HepG2 (cell line): ENCODE measurements around the gene C14orf132.

Experiments
- ATAD3A ChIP-seq: sonication (generic); formaldehyde crosslinking; IDR thresholded peaks from 2 replicates; pipeline ENCODE4 v1.4.0; 2020; ENCODE audit warnings: missing genetic modification reagents
- CHD2 ChIP-seq: IDR thresholded peaks from 2 replicates; pipeline ENCODE4 v1.6.1; 2011; ENCODE audit warnings: low read depth, low read length, improper control_type of control experiment
- EZH2 ChIP-seq: conservative IDR thresholded peaks from 2 replicates; pipeline ENCODE4 v1.6.1; 2012; ENCODE audit warnings: mild to moderate bottlenecking, low read depth, low read length, moderate library complexity
- KAT7 ChIP-seq: IDR thresholded peaks from 2 replicates; pipeline ENCODE4 v1.6.1; 2018; ENCODE audit warnings: borderline replicate concordance, missing compliant biosample characterization
- MYC ChIP-seq: sonication (generic); formaldehyde crosslinking; IDR thresholded peaks from 2 replicates; pipeline ENCODE4 v1.9.0; 2021; ENCODE audit warnings: missing genetic modification reagents, borderline replicate concordance
- SMC3 ChIP-seq: IDR thresholded peaks from 2 replicates; pipeline ENCODE4 v1.6.1; 2011; ENCODE audit warnings: low read length, improper control_type of control experiment
- SRSF1 ChIP-seq: fragments of 200-400 bp; formaldehyde crosslinking; optimal IDR thresholded peaks from 2 replicates; pipeline ENCODE3; 2017; ENCODE audit warnings: mild to moderate bottlenecking, low read depth, low read length, moderate library complexity
- ZNF616 ChIP-seq: sonication (generic); formaldehyde crosslinking; IDR thresholded peaks from 2 replicates; pipeline ENCODE4 v1.5.0; 2020; ENCODE audit warnings: low read depth, mild to moderate bottlenecking, missing genetic modification reagents
- ZNF746 ChIP-seq: sonication (generic); formaldehyde crosslinking; IDR thresholded peaks from 2 replicates; pipeline ENCODE4 v1.8.0; 2022; ENCODE audit warnings: mild to moderate bottlenecking, missing genetic modification reagents
- TF ChIP-seq, protein P1 (sequence below): sonication (generic); formaldehyde crosslinking; IDR thresholded peaks from 2 replicates; pipeline ENCODE4 v1.8.0; 2022; ENCODE audit warnings: mild to moderate bottlenecking, missing genetic modification reagents
- TF ChIP-seq, protein P2 (sequence below): sonication (generic); formaldehyde crosslinking; IDR thresholded peaks from 2 replicates; pipeline ENCODE4 v1.5.0; 2020; ENCODE audit warnings: mild to moderate bottlenecking, missing genetic modification reagents
- TF ChIP-seq, protein P3 (sequence below): sonication (generic); formaldehyde crosslinking; IDR thresholded peaks from 2 replicates; pipeline ENCODE4 v1.4.0; 2020; ENCODE audit warnings: mild to moderate bottlenecking, missing genetic modification reagents
- TF ChIP-seq, protein P4 (sequence below): sonication (generic); formaldehyde crosslinking; IDR thresholded peaks from 2 replicates; pipeline ENCODE4 v1.5.0; 2020; ENCODE audit warnings: mild to moderate bottlenecking, missing genetic modification reagents, moderate library complexity
- TF ChIP-seq, protein P5 (sequence below): sonication (generic); formaldehyde crosslinking; IDR thresholded peaks from 2 replicates; pipeline ENCODE4 v1.4.0; 2020; ENCODE audit warnings: mild to moderate bottlenecking, missing genetic modification reagents, borderline replicate concordance

DNA sequence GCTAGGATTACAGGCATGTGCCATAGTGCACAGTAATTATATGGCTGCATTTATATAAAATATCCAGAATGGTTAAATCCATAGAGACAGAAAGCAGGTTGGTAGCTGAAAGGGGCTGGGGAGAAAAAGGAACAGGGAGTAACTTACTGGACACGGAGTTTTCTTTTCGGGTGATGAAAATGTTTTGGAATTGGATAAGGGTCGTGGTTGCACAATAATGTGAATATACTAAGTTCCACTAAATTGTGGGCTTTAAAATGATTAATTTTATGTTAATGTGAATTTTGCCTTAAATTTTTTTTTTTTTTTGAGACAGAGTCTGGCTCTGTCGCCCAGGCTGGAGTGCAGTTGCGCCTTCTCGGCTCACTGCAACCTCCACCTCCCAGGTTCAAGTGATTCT, 95.3 kb downstream of the C14orf132 start:
- TF ChIP-seq, protein P1, sequence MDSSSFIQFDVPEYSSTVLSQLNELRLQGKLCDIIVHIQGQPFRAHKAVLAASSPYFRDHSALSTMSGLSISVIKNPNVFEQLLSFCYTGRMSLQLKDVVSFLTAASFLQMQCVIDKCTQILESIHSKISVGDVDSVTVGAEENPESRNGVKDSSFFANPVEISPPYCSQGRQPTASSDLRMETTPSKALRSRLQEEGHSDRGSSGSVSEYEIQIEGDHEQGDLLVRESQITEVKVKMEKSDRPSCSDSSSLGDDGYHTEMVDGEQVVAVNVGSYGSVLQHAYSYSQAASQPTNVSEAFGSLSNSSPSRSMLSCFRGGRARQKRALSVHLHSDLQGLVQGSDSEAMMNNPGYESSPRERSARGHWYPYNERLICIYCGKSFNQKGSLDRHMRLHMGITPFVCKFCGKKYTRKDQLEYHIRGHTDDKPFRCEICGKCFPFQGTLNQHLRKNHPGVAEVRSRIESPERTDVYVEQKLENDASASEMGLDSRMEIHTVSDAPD (CRISPR knock-in tag) = no peak
- no peak for TF ChIP-seq ATAD3A
- TF ChIP-seq SMC3 = no peak
- TF ChIP-seq EZH2 = no peak
- TF ChIP-seq, protein P2, sequence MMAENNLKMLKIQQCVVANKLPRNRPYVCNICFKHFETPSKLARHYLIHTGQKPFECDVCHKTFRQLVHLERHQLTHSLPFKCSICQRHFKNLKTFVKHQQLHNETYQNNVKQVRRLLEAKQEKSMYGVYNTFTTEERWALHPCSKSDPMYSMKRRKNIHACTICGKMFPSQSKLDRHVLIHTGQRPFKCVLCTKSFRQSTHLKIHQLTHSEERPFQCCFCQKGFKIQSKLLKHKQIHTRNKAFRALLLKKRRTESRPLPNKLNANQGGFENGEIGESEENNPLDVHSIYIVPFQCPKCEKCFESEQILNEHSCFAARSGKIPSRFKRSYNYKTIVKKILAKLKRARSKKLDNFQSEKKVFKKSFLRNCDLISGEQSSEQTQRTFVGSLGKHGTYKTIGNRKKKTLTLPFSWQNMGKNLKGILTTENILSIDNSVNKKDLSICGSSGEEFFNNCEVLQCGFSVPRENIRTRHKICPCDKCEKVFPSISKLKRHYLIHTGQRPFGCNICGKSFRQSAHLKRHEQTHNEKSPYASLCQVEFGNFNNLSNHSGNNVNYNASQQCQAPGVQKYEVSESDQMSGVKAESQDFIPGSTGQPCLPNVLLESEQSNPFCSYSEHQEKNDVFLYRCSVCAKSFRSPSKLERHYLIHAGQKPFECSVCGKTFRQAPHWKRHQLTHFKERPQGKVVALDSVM = no peak
- no peak for TF ChIP-seq ZNF746 (CRISPR knock-in tag)
- no peak for TF ChIP-seq ZNF616
- no peak for TF ChIP-seq SRSF1
- TF ChIP-seq CHD2 = no peak
- TF ChIP-seq, protein P3, sequence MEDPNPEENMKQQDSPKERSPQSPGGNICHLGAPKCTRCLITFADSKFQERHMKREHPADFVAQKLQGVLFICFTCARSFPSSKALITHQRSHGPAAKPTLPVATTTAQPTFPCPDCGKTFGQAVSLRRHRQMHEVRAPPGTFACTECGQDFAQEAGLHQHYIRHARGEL (CRISPR knock-in tag) = no peak
- TF ChIP-seq, protein P4, sequence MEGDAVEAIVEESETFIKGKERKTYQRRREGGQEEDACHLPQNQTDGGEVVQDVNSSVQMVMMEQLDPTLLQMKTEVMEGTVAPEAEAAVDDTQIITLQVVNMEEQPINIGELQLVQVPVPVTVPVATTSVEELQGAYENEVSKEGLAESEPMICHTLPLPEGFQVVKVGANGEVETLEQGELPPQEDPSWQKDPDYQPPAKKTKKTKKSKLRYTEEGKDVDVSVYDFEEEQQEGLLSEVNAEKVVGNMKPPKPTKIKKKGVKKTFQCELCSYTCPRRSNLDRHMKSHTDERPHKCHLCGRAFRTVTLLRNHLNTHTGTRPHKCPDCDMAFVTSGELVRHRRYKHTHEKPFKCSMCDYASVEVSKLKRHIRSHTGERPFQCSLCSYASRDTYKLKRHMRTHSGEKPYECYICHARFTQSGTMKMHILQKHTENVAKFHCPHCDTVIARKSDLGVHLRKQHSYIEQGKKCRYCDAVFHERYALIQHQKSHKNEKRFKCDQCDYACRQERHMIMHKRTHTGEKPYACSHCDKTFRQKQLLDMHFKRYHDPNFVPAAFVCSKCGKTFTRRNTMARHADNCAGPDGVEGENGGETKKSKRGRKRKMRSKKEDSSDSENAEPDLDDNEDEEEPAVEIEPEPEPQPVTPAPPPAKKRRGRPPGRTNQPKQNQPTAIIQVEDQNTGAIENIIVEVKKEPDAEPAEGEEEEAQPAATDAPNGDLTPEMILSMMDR = no peak
- TF ChIP-seq, protein P5, sequence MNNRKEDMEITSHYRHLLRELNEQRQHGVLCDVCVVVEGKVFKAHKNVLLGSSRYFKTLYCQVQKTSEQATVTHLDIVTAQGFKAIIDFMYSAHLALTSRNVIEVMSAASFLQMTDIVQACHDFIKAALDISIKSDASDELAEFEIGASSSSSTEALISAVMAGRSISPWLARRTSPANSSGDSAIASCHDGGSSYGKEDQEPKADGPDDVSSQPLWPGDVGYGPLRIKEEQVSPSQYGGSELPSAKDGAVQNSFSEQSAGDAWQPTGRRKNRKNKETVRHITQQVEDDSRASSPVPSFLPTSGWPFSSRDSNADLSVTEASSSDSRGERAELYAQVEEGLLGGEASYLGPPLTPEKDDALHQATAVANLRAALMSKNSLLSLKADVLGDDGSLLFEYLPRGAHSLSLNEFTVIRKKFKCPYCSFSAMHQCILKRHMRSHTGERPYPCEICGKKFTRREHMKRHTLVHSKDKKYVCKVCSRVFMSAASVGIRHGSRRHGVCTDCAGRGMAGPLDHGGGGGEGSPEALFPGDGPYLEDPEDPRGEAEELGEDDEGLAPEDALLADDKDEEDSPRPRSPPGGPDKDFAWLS (CRISPR knock-in tag) = no peak
- no peak for TF ChIP-seq MYC
- no peak for TF ChIP-seq KAT7 (CRISPR knock-in tag)
